Naive thymus-derived CD4-positive, alpha-beta T cell (primary cell): ENCODE measurements around the gene MRPL43. TPM values are rescaled to one million over a fixed set of nuclear protein-coding genes. Genes with fewer than 3 reads are reported as not detected.

Experiments used
- ATAC-seq: fragments of 150-1000 bp; cut with Tn5 transposase; 2 replicates; pipeline ENCODE4 v1.10.0; 2021; ENCODE audit warnings: mild to moderate bottlenecking, moderate library complexity
- CTCF ChIA-PET: fragments of 350-600 bp; sonication (Branson Sonifier 250); formaldehyde crosslinking; loops from one replicate; lab custom pipeline; 2021; ENCODE audit warnings: antibody characterized with exemption; lab: Charles Lee
- POLR2A ChIA-PET: fragments of 350-600 bp; sonication (Branson Sonifier 250); formaldehyde crosslinking; loops from one replicate; lab custom pipeline; 2021; ENCODE audit warnings: antibody characterized with exemption, inconsistent platforms; lab: Charles Lee
- DNase-seq, 9 donors: peaks; one replicate each; pipeline versions ENCODE4 v3.0.0 to v3.0.0-alpha.2; 2020 to 2022; ENCODE audit warnings: mixed read lengths in 1 of 9
- H3K27ac ChIP-seq: one replicate; pipeline ENCODE4 v1.7.0; 2013; ENCODE audit warnings: mild to moderate bottlenecking, low read depth, low read length, moderate library complexity
- H3K27me3 ChIP-seq, 2 donors: one replicate each; pipeline ENCODE4 v1.7.0; 2013; ENCODE audit warnings: low read length in 2 of 2, mild to moderate bottlenecking in 2 of 2, moderate library complexity in 2 of 2; ENCODE audit not compliant: control insufficient read depth in 2 of 2, insufficient read depth in 2 of 2
- H3K36me3 ChIP-seq, 3 experiments: 1 replicate in 2 of 3; 2 replicates in 1 of 3; pipeline ENCODE4 v1.7.0; 2013; ENCODE audit warnings: low read length in 3 of 3, mild to moderate bottlenecking in 3 of 3, moderate library complexity in 1 of 3; ENCODE audit not compliant: insufficient read depth in 3 of 3, control insufficient read depth in 2 of 3
- H3K4me1 ChIP-seq, 2 donors: one replicate each; pipeline ENCODE4 v1.7.0; 2013; ENCODE audit warnings: low read length in 2 of 2, mild to moderate bottlenecking in 2 of 2, moderate library complexity in 1 of 2; ENCODE audit not compliant: control insufficient read depth in 2 of 2, insufficient read depth in 2 of 2
- H3K4me3 ChIP-seq: 2 replicates; pipeline ENCODE4 v1.7.0; 2013; ENCODE audit warnings: mild to moderate bottlenecking, low read length
- H3K9me3 ChIP-seq, 3 experiments: 1 replicate in 2 of 3; 2 replicates in 1 of 3; pipeline ENCODE4 v1.7.0; 2013; ENCODE audit warnings: low read length in 3 of 3; ENCODE audit not compliant: control insufficient read depth in 2 of 3
- H3K27ac Mint-ChIP-seq, 9 donors: one replicate each; pipeline ENCODE4 v1.8.0; 2020 to 2022; ENCODE audit warnings: mixed read lengths in 9 of 9, mild to moderate bottlenecking in 8 of 9, moderate library complexity in 5 of 9, inconsistent platforms in 2 of 9
- H3K27me3 Mint-ChIP-seq, 5 donors: one replicate each; pipeline ENCODE4 v1.8.0; 2021 to 2022; ENCODE audit warnings: mixed read lengths in 5 of 5, mild to moderate bottlenecking in 1 of 5
- H3K36me3 Mint-ChIP-seq, 5 donors: one replicate each; pipeline ENCODE4 v1.8.0; 2020 to 2022; ENCODE audit warnings: mixed read lengths in 5 of 5, mild to moderate bottlenecking in 3 of 5, inconsistent platforms in 1 of 5
- H3K4me1 Mint-ChIP-seq, 7 donors: one replicate each; pipeline ENCODE4 v1.8.0; 2020 to 2022; ENCODE audit warnings: mixed read lengths in 7 of 7, mild to moderate bottlenecking in 3 of 7, inconsistent platforms in 1 of 7
- H3K4me3 Mint-ChIP-seq, 10 donors: one replicate each; pipeline ENCODE4 v1.8.0; 2020 to 2022; ENCODE audit warnings: mild to moderate bottlenecking in 10 of 10, mixed read lengths in 10 of 10, moderate library complexity in 6 of 10, inconsistent platforms in 2 of 10
- H3K9me3 Mint-ChIP-seq, 11 donors: one replicate each; pipeline ENCODE4 v1.8.0; 2020 to 2022; ENCODE audit warnings: mixed read lengths in 11 of 11, mild to moderate bottlenecking in 4 of 11, inconsistent platforms in 1 of 11, moderate library complexity in 1 of 11
- intact Hi-C, 2 donors: fragments of 100-400 bp; cut with micrococcal nuclease; formaldehyde crosslinking; loops; one replicate each; pipeline ENCODE4 v1.15.1; 2023
- polyA plus RNA-seq, 2 donors: library from polyadenylated mRNA; unstranded; fragments of 300-500 nt; fragmentation: Illumina TruSeq; gene quantifications; one replicate each; pipeline ENCODE4 v1.2.3, GENCODE V29; 2021
- total RNA-seq, 6 experiments: library from RNA in 5 of 6; stranded (reverse) in 5 of 6; gene quantifications; 1 replicate in 5 of 6; 2 replicates in 1 of 6; pipeline ENCODE4 v1.2.3 and lab custom pipeline; 2021 to 2026

MRPL43 gene
- total and polyA plus RNA-seq, 7 experiments from 2014 or later, result 35.8 to 149 (median 68.3) TPM

DNA sequence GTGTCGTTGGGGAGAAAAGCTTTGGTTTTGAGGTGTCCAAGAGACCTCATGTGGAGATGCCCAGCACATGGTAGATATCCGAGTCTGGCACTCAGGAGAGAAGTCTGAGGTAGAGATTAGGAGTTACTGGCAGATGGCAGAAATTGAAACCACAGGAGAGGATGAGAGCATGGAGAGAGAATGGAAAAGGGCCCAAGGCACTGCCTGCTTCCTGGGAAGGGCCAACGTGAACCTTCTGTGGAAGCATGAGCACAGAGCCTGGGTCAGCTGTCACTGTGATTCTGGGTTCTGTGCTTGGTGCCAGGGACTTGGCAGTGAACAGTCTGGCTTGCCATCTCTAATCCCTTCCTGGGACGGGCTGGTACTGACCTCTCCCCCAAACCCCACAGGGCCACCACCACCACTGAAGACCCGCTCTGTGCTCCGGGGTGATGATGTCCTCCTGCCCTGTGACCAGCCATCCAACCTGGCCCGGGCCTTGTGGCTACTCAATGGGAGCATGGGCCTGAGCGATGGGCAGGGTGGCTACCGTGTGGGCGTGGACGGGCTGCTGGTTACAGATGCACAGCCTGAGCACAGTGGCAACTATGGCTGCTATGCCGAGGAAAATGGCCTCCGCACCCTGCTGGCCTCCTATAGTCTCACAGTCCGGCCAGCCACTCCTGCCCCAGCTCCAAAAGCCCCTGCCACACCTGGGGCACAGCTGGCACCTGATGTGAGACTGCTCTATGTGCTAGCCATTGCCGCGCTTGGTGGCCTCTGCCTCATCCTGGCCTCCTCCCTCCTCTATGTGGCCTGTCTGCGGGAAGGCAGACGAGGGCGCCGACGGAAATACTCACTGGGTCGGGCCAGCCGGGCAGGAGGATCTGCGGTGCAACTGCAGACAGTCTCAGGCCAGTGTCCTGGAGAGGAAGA is 4.1 kb downstream of the MRPL43 start:
- DNase-seq (peak in 1 of 9 donors; percentile 1), ATAC-seq (no peak)
- Mint-ChIP-seq H3K4me3 (peak overlapping the region in 2 of 10 donors; percentile 19 to 38), H3K9me3 (no peaks in the 10 kb centered on the region), H3K36me3 (peaks cover 0 to 46% (median 12%) of the 10 kb centered on the region in 5 donors), H3K27ac (peak overlapping the region in 2 of 9 donors; percentile 62 to 71), H3K4me1 (peaks cover 19 to 34% (median 29%) of the 10 kb centered on the region in 7 donors), H3K27me3 (no peaks in the 10 kb centered on the region)
- Histone ChIP-seq H3K4me1 (peaks cover 13 to 16% of the 10 kb centered on the region in 2 donors), H3K27me3 (no peaks in the 10 kb centered on the region), H3K27ac (no peak overlapping the region), H3K9me3 (no peaks in the 10 kb centered on the region), H3K36me3 (peaks cover 0 to 61% (median 0%) of the 10 kb centered on the region in 3 experiments), H3K4me3 (no peak overlapping the region)
- intact Hi-C loops, result no loop called here
- ChIA-PET CTCF (interaction anchor here (0.7 kb wide), 1 partner anchor 9 kb away, joined by 3 read pairs; no protein-coding TSS in a partner anchor), POLR2A (interaction anchor here (1.2 kb wide), 2 partner anchors 15 to 36 kb away, joined by 3 read pairs; no protein-coding TSS in a partner anchor)

DNA sequence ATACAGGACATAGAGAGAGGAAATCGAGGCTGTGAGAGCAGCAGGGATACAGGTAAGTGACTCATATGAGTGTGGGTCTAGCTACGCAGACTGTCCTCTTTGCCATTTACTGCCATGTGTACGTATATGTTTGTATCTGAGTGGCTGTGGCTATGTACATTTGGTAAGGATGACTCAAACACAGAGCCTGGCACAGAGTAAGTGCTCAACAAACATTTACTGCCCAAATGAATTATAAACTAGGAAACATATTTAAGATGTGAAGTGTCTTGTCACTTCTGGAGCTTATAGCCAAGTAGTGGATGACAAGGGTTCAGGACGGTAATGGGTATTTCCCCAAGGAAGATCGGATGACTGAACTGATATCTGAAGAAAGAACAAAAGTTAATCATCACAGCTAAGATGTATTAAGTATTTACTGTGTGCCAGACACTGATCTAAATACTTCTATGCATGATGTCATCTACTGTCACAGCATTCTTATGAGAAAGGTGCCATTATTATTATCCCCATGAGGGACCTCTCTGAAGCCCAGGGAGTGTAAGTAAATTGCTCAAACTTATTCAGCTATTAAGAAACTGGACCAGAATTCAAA is 6.0 kb downstream of the MRPL43 start:
- peaks cover 2% of the 10 kb centered on the region in 2 donors for H3K4me1 ChIP-seq
- H3K27ac ChIP-seq, result no peak overlapping the region
- ATAC-seq (no peak), DNase-seq (no peak)
- peaks cover 8 to 24% (median 14%) of the 10 kb centered on the region in 7 donors for H3K4me1 Mint-ChIP-seq
- H3K27ac Mint-ChIP-seq, result no peak overlapping the region
- H3K36me3 ChIP-seq, result peaks cover 0 to 55% (median 0%) of the 10 kb centered on the region in 3 experiments
- CTCF ChIA-PET, result interaction anchor here (0.8 kb wide), 1 partner anchor 15 kb away, joined by 3 read pairs; no protein-coding TSS in a partner anchor
- peaks cover 0 to 38% (median 5%) of the 10 kb centered on the region in 5 donors for H3K36me3 Mint-ChIP-seq
- H3K27me3 ChIP-seq, result no peaks in the 10 kb centered on the region
- no peak overlapping the region for H3K4me3 ChIP-seq
- no peaks in the 10 kb centered on the region for H3K9me3 Mint-ChIP-seq
- intact Hi-C loops, result no loop called here
- no peaks in the 10 kb centered on the region for H3K27me3 Mint-ChIP-seq
- no peak overlapping the region for H3K4me3 Mint-ChIP-seq
- H3K9me3 ChIP-seq, result no peaks in the 10 kb centered on the region
- POLR2A ChIA-PET, result no interaction called here

DNA sequence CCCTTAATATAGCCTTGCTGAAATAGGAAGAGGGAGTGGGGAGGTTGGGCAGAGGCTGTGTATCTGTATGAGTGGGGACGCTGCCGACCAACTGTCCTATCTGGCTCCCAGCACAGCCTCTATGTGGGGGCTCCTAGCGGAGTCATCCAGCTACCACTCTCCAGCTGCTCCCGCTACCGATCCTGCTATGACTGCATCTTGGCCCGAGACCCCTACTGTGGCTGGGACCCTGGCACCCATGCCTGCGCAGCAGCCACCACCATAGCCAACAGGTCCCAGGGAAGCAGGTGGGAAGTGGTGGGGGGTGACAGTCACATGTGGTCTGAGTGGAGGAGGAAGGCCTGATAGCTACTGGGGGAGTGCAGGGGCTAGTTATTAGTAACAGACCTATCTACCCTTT is 6.6 kb downstream of the MRPL43 start:
- ATAC-seq (no peak), DNase-seq (no peak)
- no peaks in the 10 kb centered on the region for H3K4me1 ChIP-seq
- CTCF ChIA-PET, result interaction anchor here (0.8 kb wide), 1 partner anchor 15 kb away, joined by 3 read pairs; no protein-coding TSS in a partner anchor
- Mint-ChIP-seq H3K4me1 (peaks cover 3 to 18% (median 9%) of the 10 kb centered on the region in 7 donors), H3K27me3 (no peaks in the 10 kb centered on the region), H3K4me3 (no peak overlapping the region), H3K36me3 (peaks cover 0 to 36% (median 5%) of the 10 kb centered on the region in 5 donors), H3K9me3 (no peaks in the 10 kb centered on the region), H3K27ac (no peak overlapping the region)
- intact Hi-C loops, result no loop called here
- no peak overlapping the region for H3K27ac ChIP-seq
- H3K9me3 ChIP-seq, result no peaks in the 10 kb centered on the region
- no peaks in the 10 kb centered on the region for H3K27me3 ChIP-seq
- POLR2A ChIA-PET, result no interaction called here
- H3K36me3 ChIP-seq, result peaks cover 0 to 55% (median 0%) of the 10 kb centered on the region in 3 experiments
- no peak overlapping the region for H3K4me3 ChIP-seq

DNA sequence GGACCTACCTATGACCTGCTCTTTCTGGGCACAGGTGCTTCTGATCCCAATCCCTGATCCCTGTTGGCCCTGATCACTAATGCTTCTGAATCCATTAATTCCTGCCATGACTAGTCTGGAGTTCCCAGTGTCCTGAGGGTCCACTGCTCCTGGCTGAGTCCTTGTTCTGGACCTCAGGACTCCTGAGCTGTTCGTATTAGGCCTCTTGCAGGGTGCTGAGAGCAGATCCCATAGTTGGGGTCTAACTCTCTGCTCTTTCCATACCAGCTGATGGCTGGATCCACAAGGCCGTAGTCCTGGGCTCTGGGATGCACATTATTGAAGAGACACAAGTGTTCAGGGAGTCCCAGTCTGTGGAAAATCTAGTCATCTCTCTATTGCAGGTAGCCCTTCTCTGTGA is 7.0 kb downstream of the MRPL43 start:
- Mint-ChIP-seq H3K4me1 (peaks cover 0 to 16% (median 6%) of the 10 kb centered on the region in 7 donors), H3K27me3 (no peaks in the 10 kb centered on the region), H3K36me3 (peaks cover 0 to 36% (median 5%) of the 10 kb centered on the region in 5 donors), H3K27ac (no peak overlapping the region), H3K9me3 (no peaks in the 10 kb centered on the region), H3K4me3 (no peak overlapping the region)
- intact Hi-C loops, result no loop called here
- ChIA-PET POLR2A (no interaction called here), CTCF (no interaction called here)
- Histone ChIP-seq H3K36me3 (peaks cover 0 to 54% (median 0%) of the 10 kb centered on the region in 3 experiments), H3K4me3 (no peak overlapping the region), H3K27me3 (no peaks in the 10 kb centered on the region), H3K27ac (no peak overlapping the region), H3K9me3 (no peaks in the 10 kb centered on the region), H3K4me1 (no peaks in the 10 kb centered on the region)
- ATAC-seq, result no peak
- no peak for DNase-seq

DNA sequence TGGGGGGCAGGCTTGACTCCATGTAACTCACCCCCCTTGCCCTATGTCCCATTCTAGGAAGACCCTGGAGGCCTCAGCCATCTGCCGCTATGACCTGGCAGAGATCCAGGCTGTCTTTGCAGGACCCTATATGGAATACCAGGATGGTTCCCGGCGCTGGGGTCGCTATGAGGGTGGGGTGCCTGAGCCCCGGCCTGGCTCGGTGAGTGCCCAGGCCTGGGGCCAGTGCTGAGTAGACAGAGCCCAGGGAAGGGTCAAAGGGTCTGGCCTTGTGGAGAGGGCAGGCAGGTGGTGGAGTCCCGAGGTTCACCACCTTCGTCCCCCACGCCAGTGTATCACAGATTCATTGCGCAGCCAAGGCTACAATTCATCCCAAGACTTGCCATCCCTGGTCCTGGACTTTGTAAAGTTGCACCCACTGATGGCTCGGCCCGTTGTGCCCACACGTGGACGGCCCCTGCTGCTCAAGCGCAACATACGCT is 7.5 kb downstream of the MRPL43 start:
- ChIA-PET POLR2A (no interaction called here), CTCF (no interaction called here)
- Histone ChIP-seq H3K27me3 (no peaks in the 10 kb centered on the region), H3K4me3 (no peak overlapping the region), H3K36me3 (peaks cover 0 to 50% (median 0%) of the 10 kb centered on the region in 3 experiments), H3K9me3 (no peaks in the 10 kb centered on the region), H3K27ac (no peak overlapping the region), H3K4me1 (no peaks in the 10 kb centered on the region)
- H3K36me3 Mint-ChIP-seq, result peaks cover 0 to 34% (median 5%) of the 10 kb centered on the region in 5 donors
- DNase-seq (no peak), ATAC-seq (no peak)
- H3K9me3 Mint-ChIP-seq, result no peaks in the 10 kb centered on the region
- H3K4me1 Mint-ChIP-seq, result peaks cover 0 to 16% (median 3%) of the 10 kb centered on the region in 7 donors
- H3K27me3 Mint-ChIP-seq, result no peaks in the 10 kb centered on the region
- intact Hi-C loops, result no loop called here
- H3K4me3 Mint-ChIP-seq, result no peak overlapping the region
- no peak overlapping the region for H3K27ac Mint-ChIP-seq

DNA sequence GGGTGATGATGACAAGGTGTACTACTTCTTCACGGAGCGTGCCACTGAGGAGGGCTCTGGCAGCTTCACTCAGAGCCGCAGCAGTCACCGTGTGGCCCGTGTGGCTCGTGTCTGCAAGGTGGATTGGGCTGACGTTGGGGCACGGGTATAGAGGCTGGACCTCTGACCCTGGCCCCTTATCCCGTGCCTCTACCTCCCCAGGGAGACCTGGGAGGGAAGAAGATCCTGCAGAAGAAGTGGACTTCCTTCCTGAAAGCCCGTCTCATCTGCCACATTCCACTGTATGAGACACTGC is 8.4 kb downstream of the MRPL43 start:
- H3K4me3 Mint-ChIP-seq, result no peak overlapping the region
- peaks cover 0 to 26% (median 5%) of the 10 kb centered on the region in 5 donors for H3K36me3 Mint-ChIP-seq
- no peak for DNase-seq
- ChIA-PET CTCF (no interaction called here), POLR2A (no interaction called here)
- Histone ChIP-seq H3K4me1 (no peaks in the 10 kb centered on the region), H3K4me3 (no peak overlapping the region), H3K9me3 (no peaks in the 10 kb centered on the region), H3K27me3 (no peaks in the 10 kb centered on the region), H3K27ac (no peak overlapping the region), H3K36me3 (peaks cover 0 to 42% (median 0%) of the 10 kb centered on the region in 3 experiments)
- no peak overlapping the region for H3K27ac Mint-ChIP-seq
- H3K9me3 Mint-ChIP-seq, result no peaks in the 10 kb centered on the region
- no peak for ATAC-seq
- intact Hi-C loops, result no loop called here
- peaks cover 0 to 16% (median 0%) of the 10 kb centered on the region in 7 donors for H3K4me1 Mint-ChIP-seq
- no peaks in the 10 kb centered on the region for H3K27me3 Mint-ChIP-seq
